ENCODE results near the gene DLG5.

DLG5 gene

DNA sequence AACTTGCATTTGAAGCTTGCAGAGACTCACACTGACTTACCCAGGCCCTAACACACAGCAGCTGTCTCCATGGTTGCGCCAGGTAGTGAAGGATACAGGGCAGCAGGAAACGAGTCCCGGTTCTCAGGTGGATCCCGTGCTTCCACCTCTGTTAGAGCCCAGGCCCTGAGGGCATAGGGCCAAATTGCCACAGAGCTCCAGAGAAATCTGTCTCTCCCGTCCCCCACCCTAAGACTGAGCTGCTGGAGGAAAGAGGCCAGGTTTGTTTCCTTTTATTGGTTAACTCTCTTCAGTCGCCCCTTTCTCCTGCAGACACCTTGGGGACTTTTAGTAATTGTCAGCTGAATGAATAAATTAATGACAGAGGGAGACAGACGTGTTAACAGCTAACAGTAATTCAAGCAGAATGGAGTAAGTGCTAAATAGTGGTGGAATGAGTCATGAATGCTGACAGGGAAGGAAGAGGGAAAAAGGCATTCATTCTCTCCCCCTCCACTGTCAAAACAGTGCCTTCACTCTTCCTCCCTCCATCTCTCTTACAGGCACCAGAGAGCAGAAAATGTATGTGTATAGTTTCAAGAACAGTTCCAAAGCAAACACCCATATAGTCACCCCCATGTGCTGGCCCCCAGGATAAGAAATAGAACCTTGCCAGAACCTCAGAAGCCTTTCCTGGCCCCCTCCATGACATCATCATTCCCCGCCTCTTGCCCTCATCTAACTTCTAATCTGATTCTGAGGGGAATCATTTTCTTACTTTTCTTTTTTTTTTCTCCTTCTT, 16.8 kb upstream of the DLG5 start:
- DNase-seq: no peak

GRCh38 chr10:77941790-77942189, 15.2 kb upstream of the DLG5 start:
- no peak for DNase-seq

- DNase-seq: no peak
Observed at GRCh38 chr10:77940627-77941026, 14.1 kb upstream of the DLG5 start.

DNA sequence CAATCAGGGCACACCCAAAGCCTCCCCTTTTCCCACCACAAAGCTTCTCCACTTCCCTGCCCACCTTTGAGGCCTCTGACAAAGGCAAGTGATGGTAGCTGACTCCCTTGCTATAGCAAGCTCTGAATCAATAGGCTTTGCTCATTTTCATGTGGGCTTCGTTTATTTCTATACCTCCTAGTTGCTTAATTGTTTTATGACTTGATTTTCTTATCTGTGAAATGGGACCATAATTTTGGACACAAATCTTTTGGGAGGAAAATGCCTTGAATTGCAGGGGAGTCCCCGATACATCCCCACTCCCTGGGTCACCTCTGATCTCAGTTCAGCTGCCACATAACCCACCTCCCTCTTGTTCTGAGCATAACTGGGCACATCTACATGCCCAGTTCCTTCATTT, 13.7 kb upstream of the DLG5 start:
- DNase-seq: no peak

DNA sequence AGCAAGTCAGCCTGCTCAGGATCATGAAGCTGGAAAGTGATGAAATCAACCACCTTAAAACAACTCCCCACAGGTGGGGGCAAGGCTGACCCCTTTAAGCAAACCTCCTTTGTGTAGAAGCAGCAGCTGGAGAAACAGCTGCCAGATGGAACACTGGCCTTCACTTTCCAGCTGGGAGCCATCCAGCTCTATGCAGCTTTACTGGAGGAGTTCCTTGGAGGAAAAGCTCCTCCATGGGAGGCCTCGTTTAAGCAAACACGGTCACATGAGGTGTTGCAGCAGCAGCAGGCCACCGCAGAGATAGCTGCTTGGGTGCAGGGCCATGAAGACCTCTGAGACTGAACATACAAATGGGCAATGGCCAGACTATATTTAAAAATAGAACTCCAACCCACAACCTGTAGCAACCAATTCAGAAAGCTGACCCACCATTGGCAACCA, 13.0 kb upstream of the DLG5 start:
- DNase-seq: no peak

DNA sequence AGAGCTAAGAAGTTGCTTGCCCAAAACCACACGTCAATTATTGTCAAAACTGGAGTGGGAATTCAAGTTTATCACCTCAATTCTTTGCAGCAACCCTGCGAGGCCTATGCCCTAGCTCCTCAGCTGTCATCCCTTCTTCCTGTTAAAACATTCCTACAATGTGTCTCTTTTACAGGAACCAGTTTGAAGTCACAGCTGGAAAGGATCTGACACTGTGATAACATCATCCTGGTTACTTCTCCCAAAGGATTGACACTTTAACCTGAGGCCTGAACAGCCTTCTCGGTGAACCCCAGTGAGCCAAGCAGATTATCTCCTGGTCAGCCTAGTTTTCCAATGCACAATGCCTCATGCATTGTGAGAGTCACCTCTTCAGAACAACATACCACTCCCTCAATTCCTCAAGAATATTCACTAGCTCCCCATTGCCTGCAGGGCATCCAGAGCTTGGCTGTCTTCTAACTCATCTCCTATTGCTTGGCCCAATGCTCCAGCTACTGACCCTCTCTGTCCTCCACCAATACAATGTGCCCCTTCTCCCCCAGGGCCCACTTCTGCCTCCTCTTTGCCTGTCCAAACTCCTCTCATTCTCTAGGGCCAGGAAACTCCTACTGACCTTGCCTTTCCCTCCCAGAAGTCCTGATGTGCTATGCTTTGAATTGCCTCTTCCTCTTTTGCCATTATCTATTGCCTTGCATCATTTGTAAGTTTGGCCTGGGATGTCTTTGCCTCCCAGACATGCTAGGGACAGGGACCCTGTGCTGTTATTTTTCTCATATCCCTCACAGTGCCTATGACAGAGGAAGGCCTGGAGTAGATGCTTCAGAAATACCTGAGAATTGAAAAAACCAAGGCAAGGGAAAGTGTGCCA, 10.4 kb upstream of the DLG5 start:
- no peak for DNase-seq

DNA sequence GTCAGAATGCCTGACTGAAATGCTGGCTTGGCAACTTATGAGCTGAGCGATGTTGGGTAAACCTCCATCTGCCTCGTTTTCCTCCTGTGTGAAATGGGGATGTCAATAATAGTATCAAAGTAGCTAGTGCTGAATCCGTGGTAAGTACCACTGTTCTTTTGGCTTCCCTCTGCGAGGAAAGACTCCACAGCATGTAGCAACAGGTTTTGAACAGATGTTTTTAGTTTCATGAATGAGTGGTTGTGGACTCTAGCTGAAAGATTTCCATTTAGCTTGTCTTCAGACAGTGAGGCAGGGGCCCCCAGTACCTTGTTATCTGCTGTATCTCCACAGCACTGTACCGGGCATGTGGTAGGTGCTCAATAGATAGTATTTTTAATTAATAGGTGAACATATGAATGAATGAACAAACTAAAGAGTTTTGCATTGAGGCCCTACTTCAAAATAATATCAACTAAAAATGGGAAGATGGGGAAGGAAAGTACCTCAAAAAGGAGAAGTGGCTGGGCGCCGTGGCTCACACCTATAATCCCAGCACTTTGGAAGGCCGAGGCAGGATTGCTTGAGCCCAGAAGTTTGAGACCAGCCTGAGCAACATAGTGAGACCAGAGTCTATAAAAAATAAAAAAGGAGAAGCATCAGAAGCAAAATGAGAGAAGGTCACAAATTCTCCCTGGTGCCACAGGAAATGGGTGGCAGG, 5.6 kb upstream of the DLG5 start:
- DNase-seq: no peak

- no peak for DNase-seq
Observed at GRCh38 chr10:77927402-77928246, 1.1 kb upstream of the DLG5 start.

DNA sequence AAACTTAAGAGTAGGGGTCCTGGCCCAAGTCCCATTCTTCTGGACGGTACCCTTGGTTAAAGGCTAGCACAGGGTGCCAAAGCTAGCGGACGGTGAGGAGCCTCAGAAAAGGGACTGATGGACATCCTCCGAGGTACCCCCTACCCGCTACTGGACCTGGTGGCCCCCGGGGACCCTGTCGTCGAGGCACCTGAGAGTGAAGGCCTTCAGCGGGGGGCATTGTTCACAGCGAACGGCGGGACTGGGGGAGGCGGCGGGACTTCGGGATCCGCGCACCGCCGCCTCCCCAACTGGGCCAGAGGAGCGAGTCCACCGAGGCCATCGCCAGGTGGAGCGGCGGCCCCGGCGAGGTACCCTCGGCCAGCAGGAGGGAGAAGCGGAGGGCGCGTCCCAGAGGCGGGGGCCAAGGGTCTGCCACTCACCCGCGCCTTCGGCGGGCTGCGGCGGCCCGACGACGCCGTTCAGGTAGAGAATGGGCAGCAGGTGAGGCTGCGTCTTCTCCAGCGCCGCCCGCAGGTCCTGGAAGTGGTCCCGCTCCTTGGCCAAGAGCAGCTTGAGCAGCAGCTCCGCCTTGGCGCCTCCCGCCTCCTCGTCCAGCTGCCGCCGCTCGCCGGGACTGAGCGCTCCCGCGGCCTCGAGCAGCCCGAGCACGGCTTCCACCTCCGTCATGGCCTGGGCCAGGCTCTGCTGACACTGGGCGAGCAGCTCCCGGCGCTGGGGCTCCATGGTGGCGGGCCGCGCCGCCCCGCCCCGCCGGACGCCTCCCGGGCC, 575 bp downstream of the DLG5 start:
- DNase-seq: no peak

DNA sequence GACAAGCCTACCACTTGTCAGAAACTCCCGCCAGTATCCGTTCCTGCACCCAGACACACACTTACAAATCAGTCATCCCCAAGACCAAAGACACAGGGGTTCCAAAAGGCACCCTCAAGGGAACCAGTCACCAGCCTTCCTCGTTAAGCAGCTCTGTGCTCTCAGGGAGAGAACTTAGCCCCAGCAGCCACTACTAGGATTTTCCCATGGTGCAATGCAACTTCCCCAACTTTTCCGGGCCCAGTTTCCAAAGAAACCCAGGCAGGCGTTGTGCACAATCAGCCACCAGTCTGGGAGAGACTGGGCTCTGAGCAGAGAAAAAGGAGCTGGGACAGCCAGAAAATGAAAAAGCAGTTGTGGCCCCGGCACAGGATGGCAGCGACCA, 1.2 kb downstream of the DLG5 start:
- no peak for DNase-seq

DNA sequence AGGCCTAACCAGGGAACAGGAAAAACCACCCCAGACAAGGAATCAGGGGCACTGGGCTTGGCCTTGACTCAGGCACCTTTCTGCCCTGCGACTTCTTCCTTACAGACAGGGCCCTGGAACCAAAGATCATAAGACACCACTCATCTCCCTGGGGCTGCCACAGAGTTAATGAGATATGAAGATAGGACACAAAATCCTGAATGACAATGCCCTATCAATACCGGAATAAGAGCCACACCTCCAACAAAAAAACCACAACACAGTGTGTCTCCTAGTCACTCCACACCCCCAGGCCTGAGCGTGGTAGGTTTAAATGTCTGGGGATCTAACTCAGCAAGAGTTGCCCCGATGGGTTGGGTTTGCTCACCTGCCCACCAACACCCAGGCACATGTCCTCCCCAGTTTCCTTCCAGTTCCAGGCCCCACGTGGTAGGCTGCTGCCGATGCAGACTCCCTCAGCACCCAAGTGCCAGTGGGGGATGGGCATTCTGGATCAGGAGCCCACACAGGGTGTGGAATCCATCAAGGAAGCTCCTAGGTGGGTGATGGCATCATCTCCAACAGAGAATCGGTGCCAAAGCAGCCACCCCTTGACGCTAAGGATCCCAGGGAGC, 3.9 kb downstream of the DLG5 start:
- no peak for DNase-seq

DNA sequence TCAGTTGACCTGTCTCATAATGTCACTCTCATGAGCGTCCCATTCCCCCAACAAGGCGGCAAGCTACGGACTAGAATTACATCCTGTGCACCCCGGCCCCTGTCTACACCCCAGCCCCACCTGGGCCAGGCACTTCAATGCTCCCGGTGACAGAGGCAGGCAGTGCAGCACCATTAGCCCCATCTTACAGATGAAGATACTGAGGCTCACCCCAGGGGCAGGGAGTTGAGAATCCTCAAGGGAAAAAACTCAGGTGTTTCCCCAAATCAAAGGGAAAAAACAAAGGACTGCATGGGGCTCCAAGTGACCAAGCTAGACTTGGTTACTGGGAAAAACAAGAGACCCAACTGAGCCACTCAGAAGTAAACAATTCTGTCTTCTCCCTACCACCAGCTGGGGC, 4.5 kb downstream of the DLG5 start:
- no peak for DNase-seq

DNA sequence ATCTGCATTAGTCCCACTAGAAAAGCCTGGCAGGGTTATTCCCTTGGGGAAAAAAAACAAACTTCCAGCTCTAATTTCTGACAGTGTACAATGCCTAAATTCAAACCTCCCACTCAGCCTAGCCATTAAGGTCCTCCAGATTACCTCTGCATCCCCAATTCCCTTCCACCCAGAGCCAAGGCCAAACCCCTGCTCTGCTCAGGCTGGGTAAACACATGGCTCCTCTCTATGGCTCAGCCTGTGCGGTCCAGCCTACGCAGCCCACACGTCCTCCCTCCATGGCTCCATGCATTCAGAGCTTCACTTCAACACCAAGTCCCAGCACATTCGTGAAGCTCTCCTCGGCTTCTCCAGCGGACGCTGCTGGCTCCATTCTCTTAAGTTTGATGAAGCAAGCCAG, 5.2 kb downstream of the DLG5 start:
- no peak for DNase-seq

DNA sequence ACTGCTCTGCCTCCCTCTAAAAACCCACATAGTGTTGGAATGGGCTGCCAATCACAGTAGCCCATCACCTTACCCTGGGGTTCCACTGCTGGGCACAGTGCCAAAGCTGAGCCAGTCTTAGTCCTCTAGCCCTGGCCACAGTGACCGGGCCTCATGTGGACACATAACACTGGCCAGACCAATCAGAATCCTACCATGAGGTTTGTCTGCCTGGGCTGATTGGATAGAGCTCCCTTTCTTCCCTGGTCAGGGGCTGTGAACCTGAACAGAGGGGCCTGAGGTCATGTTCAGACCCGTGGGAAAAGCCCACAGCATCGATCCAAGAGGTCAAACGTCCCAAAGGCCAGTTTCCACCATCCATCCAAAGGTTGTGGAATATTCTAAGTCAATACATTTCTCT, 6.1 kb downstream of the DLG5 start:
- no peak for DNase-seq

DNA sequence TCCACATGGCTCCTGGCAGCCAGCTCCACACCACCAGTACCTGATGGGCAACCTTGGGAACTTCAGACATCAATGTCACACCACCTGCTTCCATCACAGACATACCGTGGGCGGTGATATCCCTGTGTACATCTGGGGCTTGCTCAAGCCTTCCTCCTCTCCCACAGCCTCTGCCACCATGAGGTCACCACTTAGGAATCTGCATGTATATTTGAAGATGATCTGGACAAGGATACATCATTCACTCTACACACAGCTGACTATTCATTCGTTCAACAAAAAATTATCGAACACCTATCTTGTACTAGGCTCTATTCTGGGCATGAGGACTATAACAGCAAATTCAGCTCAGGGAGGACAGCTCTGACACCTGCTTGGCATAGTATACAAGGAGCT, 6.8 kb downstream of the DLG5 start:
- DNase-seq: no peak

GRCh38 chr10:77915319-77916105, 11.0 kb downstream of the DLG5 start:
- no peak for DNase-seq

DNA sequence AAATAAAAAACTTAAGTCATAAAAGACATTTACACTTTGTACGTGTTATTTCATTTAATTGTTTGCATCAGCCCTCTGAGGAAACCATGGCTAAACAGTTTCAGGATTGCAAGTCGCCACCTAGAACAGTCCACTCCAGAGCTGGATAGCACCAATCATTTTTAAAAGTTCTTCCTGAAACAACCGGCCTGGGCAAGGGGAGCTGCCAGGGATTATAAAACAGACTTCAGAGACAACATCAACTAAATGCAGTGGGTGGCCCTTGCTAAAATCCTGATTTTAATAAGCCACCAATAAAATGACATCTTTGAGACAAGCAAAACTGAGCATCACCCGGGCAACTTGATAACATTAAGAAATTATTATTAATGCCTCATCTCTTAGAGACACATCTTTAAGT, 13.5 kb downstream of the DLG5 start:
- no peak for DNase-seq

- DNase-seq: no peak
Observed at GRCh38 chr10:77912576-77912975, 14.0 kb downstream of the DLG5 start.

DNA sequence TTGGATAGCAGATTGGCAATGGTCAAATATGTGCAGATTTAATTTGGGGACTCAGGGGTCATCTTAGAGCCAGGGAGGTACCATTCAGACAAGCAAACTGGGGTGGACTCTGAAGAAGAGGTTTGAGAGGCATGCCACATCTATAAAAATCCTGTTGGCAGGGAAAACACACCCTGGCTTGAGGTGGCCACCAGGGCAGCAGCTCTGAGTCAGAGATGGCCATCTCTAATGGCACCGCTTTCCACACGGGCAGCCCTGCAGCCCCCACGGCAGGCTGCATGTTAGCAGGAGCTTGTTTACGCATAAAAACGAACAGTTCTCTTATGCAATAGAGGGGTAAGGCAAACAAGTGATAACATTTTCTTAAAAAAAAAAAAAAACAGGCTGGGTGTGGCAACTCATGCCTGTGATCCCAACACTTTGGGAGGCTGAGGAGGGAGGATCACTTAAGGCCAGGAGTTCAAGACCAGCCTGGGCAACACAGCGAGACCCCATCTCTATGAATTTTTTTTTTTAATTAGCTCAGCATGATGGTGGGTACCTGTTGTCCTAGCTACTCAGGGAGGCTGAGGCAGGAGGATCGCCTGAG, 14.9 kb downstream of the DLG5 start:
- DNase-seq: no peak

DNA sequence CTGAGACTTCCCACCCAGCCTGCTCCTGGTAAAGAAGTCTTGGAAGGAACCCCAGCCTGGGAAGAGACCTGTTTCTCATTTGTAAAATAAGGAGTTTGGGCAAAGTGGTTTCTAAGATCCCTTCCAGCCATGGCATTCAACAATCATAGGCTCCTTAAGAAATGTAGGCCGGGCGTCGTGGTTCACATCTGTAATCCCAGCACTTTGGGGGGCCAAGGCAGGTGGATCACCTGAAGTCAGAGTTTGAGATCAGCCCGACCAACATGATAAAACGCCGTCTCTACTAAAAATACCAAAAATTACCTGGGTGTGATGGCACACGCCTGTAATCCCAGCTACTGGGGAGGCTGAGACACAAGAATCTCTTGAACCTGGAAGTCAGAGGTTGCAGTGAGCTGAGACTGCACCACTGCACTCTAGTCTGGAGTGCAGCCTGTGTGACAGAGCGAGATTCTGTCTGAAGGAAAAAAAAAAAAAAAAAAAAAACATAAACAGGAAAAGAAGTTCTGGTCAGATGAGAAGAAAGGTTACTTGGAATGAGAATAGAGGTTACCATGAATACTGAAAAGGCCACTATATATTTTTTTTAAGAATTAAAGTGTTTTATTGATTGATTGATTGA, 15.9 kb downstream of the DLG5 start:
- no peak for DNase-seq
